Stimulated activated CD4-positive, alpha-beta T cell treated with anti-CD3 and anti-CD28 coated beads, TNF-alpha, amount 100 ng/mL, for 1 hour (primary cell): ENCODE measurements around the gene REPS1.

Experiments
- DNase-seq, 3 donors: peaks; one replicate each; pipeline ENCODE4 v3.0.0-alpha.2; 2020; ENCODE audit warnings: low read depth in 3 of 3, low spot score in 1 of 3

The REPS1 gene

DNA sequence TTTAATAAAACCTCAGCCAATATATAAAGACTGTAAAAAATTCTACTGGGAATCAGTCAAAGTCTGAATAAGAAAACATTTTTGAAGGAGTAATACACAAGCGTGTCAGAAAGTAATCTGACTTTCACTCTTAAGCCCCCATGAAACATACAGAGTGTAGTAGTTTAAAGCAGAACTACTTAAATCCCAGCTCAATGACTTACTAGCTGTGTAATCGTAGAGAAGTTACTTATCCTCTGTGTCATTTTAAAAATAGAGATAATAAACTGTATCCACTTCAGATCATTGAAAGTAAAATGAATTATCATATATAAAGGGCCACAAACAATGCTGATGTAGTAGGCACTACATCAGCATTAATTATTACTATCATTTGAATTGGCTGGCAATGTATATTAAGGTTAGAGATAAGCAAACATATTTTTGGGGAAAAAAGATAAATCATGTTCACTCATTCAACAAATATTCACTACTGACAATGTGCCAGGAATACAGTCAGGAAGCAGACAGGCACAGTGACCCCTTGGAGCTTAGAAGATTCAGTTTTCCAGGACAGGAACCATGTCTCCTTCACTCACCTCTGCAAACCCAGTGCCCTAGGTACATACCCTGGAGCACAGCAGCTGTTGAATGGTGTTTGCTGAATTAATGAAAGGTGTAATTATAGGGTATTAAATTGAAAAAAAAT, 14.4 kb downstream of the REPS1 start:
- no peak for DNase-seq

GRCh38 chr6:138972226-138972665, 15.8 kb downstream of the REPS1 start:
- no peak for DNase-seq

GRCh38 chr6:138971601-138972000, 16.5 kb downstream of the REPS1 start:
- DNase-seq: no peak

GRCh38 chr6:138970856-138971425, 17.1 kb downstream of the REPS1 start:
- no peak for DNase-seq

- DNase-seq: no peak
Measured at GRCh38 chr6:138970159-138970558, 17.9 kb downstream of the REPS1 start.

GRCh38 chr6:138966870-138967269, 21.2 kb downstream of the REPS1 start:
- no peak for DNase-seq

GRCh38 chr6:138965971-138966370, 22.1 kb downstream of the REPS1 start:
- DNase-seq: no peak

GRCh38 chr6:138965291-138965874, 22.7 kb downstream of the REPS1 start:
- no peak for DNase-seq

DNA sequence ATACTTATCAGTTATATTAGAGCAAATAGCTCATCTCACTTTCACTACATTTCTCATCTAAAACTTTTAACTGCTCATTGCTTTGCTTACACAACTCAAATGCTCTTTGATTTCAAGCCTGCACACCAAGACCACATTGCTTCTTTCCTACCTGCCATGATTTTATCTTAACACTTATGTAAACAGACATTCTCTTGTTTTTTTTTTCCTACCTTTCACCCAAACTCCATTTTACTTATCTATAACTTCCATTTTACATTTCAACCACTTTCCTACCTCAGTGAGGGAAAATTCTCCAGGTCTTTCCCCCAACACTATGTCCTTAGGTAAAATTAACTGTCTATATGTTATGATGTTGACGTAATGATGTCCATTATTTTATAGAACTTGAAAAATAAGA, 24.0 kb downstream of the REPS1 start:
- no peak for DNase-seq

- no peak for DNase-seq
Measured at GRCh38 chr6:138963531-138963930, 24.5 kb downstream of the REPS1 start.

DNA sequence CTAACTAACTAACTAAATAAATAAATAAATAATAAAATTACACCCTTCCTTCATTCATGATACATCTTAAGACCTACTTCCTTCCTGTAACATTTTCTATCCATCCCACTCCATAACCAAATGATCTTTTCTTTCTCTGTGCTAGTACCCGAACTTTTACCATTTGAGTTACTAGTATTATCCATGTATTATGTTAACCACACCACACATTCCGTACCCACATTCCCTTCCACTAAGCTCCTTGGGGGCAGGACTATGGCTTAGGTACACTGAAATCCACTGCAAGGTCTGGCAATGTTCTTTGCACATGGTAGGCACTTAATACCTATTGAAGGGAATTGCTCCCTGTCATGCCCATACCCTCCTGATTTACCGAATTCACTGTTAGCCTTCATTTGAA, 24.9 kb downstream of the REPS1 start:
- DNase-seq: no peak

DNA sequence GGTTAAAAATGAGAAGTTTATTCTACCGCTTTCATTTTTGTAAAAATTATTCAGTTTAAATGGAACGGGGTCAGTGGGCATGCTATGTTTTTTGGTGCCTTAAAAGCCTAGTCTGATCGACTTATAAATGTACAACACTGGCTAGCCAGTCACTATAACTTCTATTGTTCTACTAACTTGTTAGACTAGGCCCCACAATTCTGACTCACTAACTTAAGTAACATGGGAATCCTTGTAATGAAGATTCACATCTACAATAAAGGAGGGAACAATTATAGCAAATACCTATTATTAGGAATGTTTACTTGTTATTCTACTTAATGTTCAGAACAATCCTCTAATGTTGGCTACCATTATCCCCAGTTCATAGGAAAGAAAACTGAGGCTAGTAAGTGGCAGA, 28.5 kb downstream of the REPS1 start:
- DNase-seq: no peak

DNA sequence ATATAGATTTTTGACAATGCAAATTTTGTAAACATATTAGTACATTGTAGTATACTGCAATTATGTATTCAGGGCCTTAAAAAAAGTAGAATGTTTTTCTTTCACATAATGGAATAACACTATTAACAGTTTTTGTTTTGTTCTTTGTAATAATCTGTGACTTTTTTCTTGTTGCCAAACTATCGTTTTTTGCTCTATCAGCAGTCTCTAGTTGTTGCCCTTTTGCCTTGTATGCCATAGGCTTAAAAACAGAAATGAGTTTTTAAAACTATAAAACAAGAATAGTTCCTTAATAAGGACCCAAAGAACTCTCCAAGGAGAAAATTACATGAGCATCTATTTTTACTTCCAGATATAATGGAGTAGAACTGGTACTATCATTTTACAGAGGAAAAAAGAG, 29.5 kb downstream of the REPS1 start:
- DNase-seq: no peak

DNA sequence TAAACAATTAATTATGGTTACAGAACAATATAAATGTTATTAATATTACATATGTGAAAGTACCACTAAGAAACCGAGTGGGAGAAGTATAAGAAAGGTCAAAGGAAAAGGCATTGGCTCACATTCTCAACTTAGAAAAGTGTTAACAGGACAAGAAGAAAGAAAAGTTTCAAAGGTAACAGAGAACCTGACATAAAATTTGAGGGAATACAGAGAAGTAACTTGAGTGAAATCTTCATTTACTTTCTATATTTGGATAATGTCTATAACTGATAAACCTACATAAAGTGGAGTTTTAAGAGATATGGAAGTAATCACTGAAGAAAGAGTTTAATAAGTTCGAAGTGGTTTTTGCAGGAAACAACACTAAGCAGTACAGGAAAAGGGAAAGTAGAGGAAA, 30.1 kb downstream of the REPS1 start:
- DNase-seq: no peak

- DNase-seq: no peak
Measured at GRCh38 chr6:138957484-138957883, 30.6 kb downstream of the REPS1 start.

DNA sequence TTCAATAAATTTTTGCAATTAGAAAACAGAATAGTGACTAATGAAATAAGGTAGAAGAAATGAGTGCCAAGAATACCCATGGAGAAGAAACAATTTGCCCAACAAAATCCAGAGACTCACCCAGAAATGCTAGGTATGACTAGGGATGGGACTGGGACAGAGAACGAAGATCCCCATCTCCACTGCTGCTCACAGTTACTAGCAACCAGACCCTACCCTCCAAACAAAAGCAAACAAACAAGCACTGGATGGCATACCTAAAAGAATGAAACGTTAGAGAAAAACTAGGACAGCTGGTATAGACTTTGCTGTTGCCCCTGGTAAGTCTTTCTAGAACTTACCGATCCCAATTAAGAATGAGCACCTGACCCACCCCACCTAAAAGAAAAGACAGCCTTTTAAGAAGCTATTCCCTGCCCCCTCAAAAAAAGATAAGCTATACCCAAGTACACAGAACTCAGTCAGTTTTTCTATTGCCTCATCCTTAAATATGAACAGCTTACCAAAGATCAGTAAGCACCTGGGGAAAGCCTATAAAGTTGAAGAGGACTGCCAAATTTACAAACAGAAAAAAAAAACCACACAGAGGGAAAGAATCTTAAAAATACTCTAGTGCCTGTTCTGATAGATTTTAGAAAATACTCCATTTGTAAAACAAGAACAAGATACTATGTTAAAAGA, 31.7 kb downstream of the REPS1 start:
- DNase-seq: no peak

GRCh38 chr6:138955262-138955661, 32.8 kb downstream of the REPS1 start:
- DNase-seq: no peak

DNA sequence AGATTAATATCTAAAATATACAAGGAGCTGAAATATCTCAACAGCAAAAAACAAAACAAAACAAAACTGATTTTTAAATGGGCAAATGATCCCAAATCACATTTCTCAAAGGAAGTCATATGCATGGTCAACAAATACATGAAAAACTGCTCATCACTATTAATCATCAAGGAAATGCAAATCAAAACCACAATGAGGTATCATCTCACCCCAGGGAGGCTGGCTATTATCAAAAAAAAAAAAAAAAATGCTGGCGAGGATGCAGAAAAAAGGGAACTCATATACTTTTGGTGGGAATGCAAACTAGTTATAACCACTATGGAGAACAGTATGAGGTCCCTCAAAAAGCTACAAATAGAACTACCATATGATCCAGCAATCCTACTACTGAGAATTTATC, 34.6 kb downstream of the REPS1 start:
- DNase-seq: no peak

- DNase-seq: no peak
Measured at GRCh38 chr6:138948546-138949179, 39.4 kb downstream of the REPS1 start.

DNA sequence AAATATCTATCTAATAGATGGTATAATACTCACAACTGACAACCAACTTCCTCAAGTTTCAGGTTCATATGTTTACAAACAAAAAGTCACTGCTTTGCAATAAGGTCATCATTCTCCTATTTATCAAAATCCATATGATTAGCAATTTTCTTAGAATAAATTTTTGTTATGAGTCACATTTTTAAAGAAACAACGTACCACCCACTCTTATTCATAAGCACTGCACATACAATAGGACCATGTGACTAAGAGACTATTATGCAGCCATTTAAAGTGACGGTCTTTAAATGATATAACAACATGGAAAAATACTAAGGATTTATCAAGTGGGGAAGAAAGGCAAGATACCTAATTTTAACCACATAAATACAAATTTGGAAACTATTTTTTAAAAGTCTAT, 40.0 kb downstream of the REPS1 start:
- no peak for DNase-seq

GRCh38 chr6:138945354-138945753, 42.7 kb downstream of the REPS1 start:
- DNase-seq: no peak

- DNase-seq: no peak
Measured at GRCh38 chr6:138944412-138944811, 43.6 kb downstream of the REPS1 start.
